GM12875 (cell line): ENCODE measurements around the gene CAMKK2.
"Not testable (repeated sequence)": the region's sequence is repeated elsewhere in the genome, so short reads cannot be mapped to it uniquely, and the experiment has no call there.

Experiments used
- H3K4me3 ChIP-seq: one replicate; pipeline ENCODE4 v1.5.1; 2011; ENCODE audit warnings: low read depth, low read length, control low read depth
- CTCF ChIP-seq: IDR thresholded peaks from 2 replicates; pipeline ENCODE4 v1.5.1; 2011; ENCODE audit warnings: low read depth, mild to moderate bottlenecking, control low read depth, inconsistent platforms, low read length, moderate library complexity, borderline replicate concordance; ENCODE audit not compliant: insufficient read depth

Gene CAMKK2

GRCh38 chr12:121237415-121237814, 59.1 kb downstream of the CAMKK2 start:
- no peak for TF ChIP-seq CTCF
- H3K4me3 ChIP-seq: no peak overlapping the region

GRCh38 chr12:121236776-121237175, 59.7 kb downstream of the CAMKK2 start:
- no peak overlapping the region for H3K4me3 ChIP-seq
- TF ChIP-seq CTCF: no peak

- no peak for TF ChIP-seq CTCF
- no peak overlapping the region for H3K4me3 ChIP-seq
These were observed 62.9 kb downstream of the CAMKK2 start for GRCh38 chr12:121233628-121234020.

- H3K4me3 ChIP-seq: no peak overlapping the region
- 0 out of 2 replicates have a peak, but pooled peaks have one; percentile 2 for TF ChIP-seq CTCF
These were observed 63.4 kb downstream of the CAMKK2 start for GRCh38 chr12:121232977-121233627.

GRCh38 chr12:121232163-121232562, 64.3 kb downstream of the CAMKK2 start:
- no peak overlapping the region for H3K4me3 ChIP-seq
- TF ChIP-seq CTCF: no peak

GRCh38 chr12:121230538-121230907, 66.0 kb downstream of the CAMKK2 start:
- H3K4me3 ChIP-seq: no peak overlapping the region
- no peak for TF ChIP-seq CTCF

- not testable (repeated sequence) for H3K4me3 ChIP-seq
These were observed 66.5 kb downstream of the CAMKK2 start for GRCh38 chr12:121229826-121230537.

More at GRCh38 chr12:121229826-121230537, 66.5 kb downstream of the CAMKK2 start:
- peak; percentile 79 for TF ChIP-seq CTCF
